CD14-positive monocyte (primary cell): ENCODE results near the gene SLA2. TPM values are rescaled to one million over a fixed set of nuclear protein-coding genes. Genes with fewer than 3 reads are reported as not detected.

ENCODE experiments used
- DNase-seq, 3 donors: peaks; one replicate each; pipeline ENCODE4 v3.0.0-alpha.2; 2011 to 2022
- H2AFZ ChIP-seq: 2 replicates; pipeline ENCODE4 v1.6.0; 2012; ENCODE audit warnings: mild to moderate bottlenecking, low read depth, low read length, inconsistent platforms; ENCODE audit not compliant: insufficient read depth, poor library complexity, severe bottlenecking
- H3K27ac ChIP-seq, 2 donors: 1 replicate in 1 of 2; 2 replicates in 1 of 2; pipeline ENCODE4 v1.5.1; 2012 to 2013; ENCODE audit warnings: low read length in 2 of 2, control low read depth in 1 of 2, inconsistent platforms in 1 of 2, low read depth in 1 of 2, mild to moderate bottlenecking in 1 of 2
- H3K27me3 ChIP-seq, 2 donors: one replicate each; pipeline versions ENCODE4 v1.6.0 to v1.6.1; 2011 to 2013; ENCODE audit warnings: low read length in 2 of 2; ENCODE audit not compliant: control insufficient read depth in 2 of 2, insufficient read depth in 2 of 2
- H3K36me3 ChIP-seq, 2 donors: replicated peaks in 1 of 2; 1 replicate in 1 of 2; 2 replicates in 1 of 2; pipeline versions ENCODE4 v1.5.1 to v1.6.1; 2012 to 2013; ENCODE audit warnings: low read length in 2 of 2, control low read depth in 1 of 2, inconsistent platforms in 1 of 2, mild to moderate bottlenecking in 1 of 2; ENCODE audit not compliant: insufficient read depth in 2 of 2, control insufficient read depth in 1 of 2
- H3K4me1 ChIP-seq, 2 donors: 1 replicate in 1 of 2; 2 replicates in 1 of 2; pipeline versions ENCODE4 v1.5.1 to v1.6.1; 2012 to 2013; ENCODE audit warnings: low read length in 2 of 2, control low read depth in 1 of 2, inconsistent platforms in 1 of 2, mild to moderate bottlenecking in 1 of 2, moderate library complexity in 1 of 2; ENCODE audit not compliant: insufficient read depth in 2 of 2, control insufficient read depth in 1 of 2
- H3K4me2 ChIP-seq: replicated peaks from 2 replicates; pipeline ENCODE3; 2012; ENCODE audit warnings: low read length, moderate library complexity, mild to moderate bottlenecking; ENCODE audit not compliant: poor library complexity, severe bottlenecking; ENCODE audit errors: extremely low read depth
- H3K4me3 ChIP-seq, 3 experiments: fragments of 200-600 bp in 1 of 3; sonication (generic) in 1 of 3; replicated peaks in 1 of 3; 1 replicate in 2 of 3; 2 replicates in 1 of 3; pipeline ENCODE4 v1.5.1; 2011 to 2013; ENCODE audit warnings: low read length in 3 of 3, mild to moderate bottlenecking in 3 of 3, control low read depth in 2 of 3, low read depth in 2 of 3, inconsistent platforms in 1 of 3, moderate library complexity in 1 of 3
- H3K79me2 ChIP-seq: 2 replicates; pipeline ENCODE4 v1.6.0; 2012; ENCODE audit warnings: mild to moderate bottlenecking, control low read depth, inconsistent platforms, low read length, moderate library complexity; ENCODE audit not compliant: insufficient read depth
- H3K9ac ChIP-seq: 2 replicates; pipeline ENCODE4 v1.6.0; 2017; ENCODE audit warnings: low read length, mild to moderate bottlenecking; ENCODE audit not compliant: insufficient read depth, poor library complexity, severe bottlenecking
- H3K9me3 ChIP-seq, 2 donors: replicated peaks in 1 of 2; 1 replicate in 1 of 2; 2 replicates in 1 of 2; pipeline versions ENCODE4 v1.5.1 to v1.6.1; 2012 to 2013; ENCODE audit warnings: low read length in 2 of 2, control low read depth in 1 of 2; ENCODE audit not compliant: control insufficient read depth in 1 of 2, insufficient read depth in 1 of 2
- H4K20me1 ChIP-seq: 2 replicates; pipeline ENCODE4 v1.6.0; 2012; ENCODE audit warnings: mild to moderate bottlenecking, low read length, control low read depth, moderate library complexity; ENCODE audit not compliant: insufficient read depth
- H3K27ac Mint-ChIP-seq, 7 donors: one replicate each; pipeline ENCODE4 v1.8.0; 2020; ENCODE audit warnings: mild to moderate bottlenecking in 7 of 7, mixed read lengths in 7 of 7, moderate library complexity in 6 of 7, inconsistent platforms in 2 of 7
- H3K27me3 Mint-ChIP-seq, 3 donors: one replicate each; pipeline ENCODE4 v1.8.0; 2021 to 2022; ENCODE audit warnings: low read depth in 3 of 3, mild to moderate bottlenecking in 3 of 3, mixed read lengths in 3 of 3, moderate library complexity in 3 of 3, inconsistent platforms in 1 of 3
- H3K36me3 Mint-ChIP-seq, 2 donors: one replicate each; pipeline ENCODE4 v1.8.0; 2020; ENCODE audit warnings: mixed read lengths in 2 of 2, inconsistent platforms in 1 of 2, mild to moderate bottlenecking in 1 of 2
- H3K4me1 Mint-ChIP-seq: one replicate; pipeline ENCODE4 v1.8.0; 2020; ENCODE audit warnings: mild to moderate bottlenecking, mixed read lengths
- H3K4me3 Mint-ChIP-seq, 2 donors: one replicate each; pipeline ENCODE4 v1.8.0; 2020; ENCODE audit warnings: mild to moderate bottlenecking in 2 of 2, mixed read lengths in 2 of 2, moderate library complexity in 1 of 2
- H3K9me3 Mint-ChIP-seq, 7 donors: one replicate each; pipeline ENCODE4 v1.8.0; 2020 to 2022; ENCODE audit warnings: mixed read lengths in 7 of 7, mild to moderate bottlenecking in 6 of 7, moderate library complexity in 6 of 7, inconsistent platforms in 2 of 7
- WGBS: methylation state at CpG from one replicate; pipeline ENCODE4 v1.1.5; 2013; ENCODE audit warnings: missing lambda C conversion rate; ENCODE audit not compliant: insufficient coverage; 5-methylcytosine and 5-hydroxymethylcytosine counted together
- intact Hi-C, 2 donors: fragments of 100-400 bp; cut with micrococcal nuclease; formaldehyde crosslinking; loops; one replicate each; pipeline versions ENCODE4 v1.15.0 to v1.15.1; 2023
- polyA plus RNA-seq, 3 donors: library from polyadenylated mRNA; depleted of rRNA in 1 of 3; unstranded in 2 of 3; stranded (reverse) in 1 of 3; fragments of 300-500 nt in 2 of 3; fragments of >200 nt in 1 of 3; fragmentation: Illumina TruSeq in 2 of 3; gene quantifications; 1 replicate in 2 of 3; 2 replicates in 1 of 3; pipeline ENCODE4 v1.2.3, GENCODE V29; 2012 to 2021
- TF ChIP-seq, protein P1 (sequence below): fragments of 200-600 bp; IDR thresholded peaks from one replicate; pipeline ENCODE4 v1.8.0; 2022; ENCODE audit warnings: antibody characterized with exemption, mild to moderate bottlenecking

Gene SLA2
- polyA plus RNA-seq, 3 donors, result 0.16 to 0.19 (median 0.17) TPM

DNA sequence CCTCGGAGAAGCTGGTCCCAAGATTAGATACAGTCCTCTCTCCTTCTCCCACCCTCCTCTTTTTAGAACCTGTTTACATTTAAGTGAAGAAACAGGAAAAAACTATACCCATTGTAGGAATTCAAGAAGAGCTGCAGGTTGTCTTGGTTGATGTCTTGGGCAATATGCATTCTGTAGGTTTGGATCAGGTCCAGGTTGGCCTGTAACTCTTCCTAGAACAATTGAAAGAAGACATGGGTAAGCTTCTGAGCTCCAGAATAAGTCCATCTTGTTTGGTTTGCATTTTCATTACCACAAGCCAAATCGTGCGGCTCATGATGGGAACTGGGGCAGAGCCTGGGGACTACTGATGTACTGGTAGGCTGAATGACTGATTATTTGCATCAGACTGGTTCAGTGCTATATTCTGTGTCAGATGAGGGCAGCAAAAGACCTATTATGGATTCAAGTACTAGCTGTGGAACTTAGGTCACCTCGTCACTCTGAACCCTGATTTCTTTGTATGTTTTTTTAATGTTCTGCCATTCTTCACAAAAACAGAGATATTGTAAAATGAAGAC, 20.3 kb upstream of the SLA2 start:
- H3K9me3 ChIP-seq, result no peaks in the 10 kb centered on the region
- H3K9me3 Mint-ChIP-seq, result no peaks in the 10 kb centered on the region
- H3K4me1 ChIP-seq, result peaks cover 17 to 18% of the 10 kb centered on the region in 2 donors
- H3K36me3 Mint-ChIP-seq, result peaks cover 26 to 30% of the 10 kb centered on the region in 2 donors
- peaks cover 4 to 22% of the 10 kb centered on the region in 2 donors for H3K36me3 ChIP-seq
- peak in 1 of 3 donors; percentile 4 for DNase-seq
- no peaks in the 10 kb centered on the region for H3K27me3 ChIP-seq
- no peak overlapping the region for H3K4me3 Mint-ChIP-seq
- H3K27ac Mint-ChIP-seq, result no peak overlapping the region
- peaks cover 16% of the 10 kb centered on the region for H3K4me1 Mint-ChIP-seq
- H3K4me3 ChIP-seq, result no peak overlapping the region
- no peaks in the 10 kb centered on the region for H4K20me1 ChIP-seq
- no peak overlapping the region for H3K4me2 ChIP-seq
- H2AFZ ChIP-seq, result no peak overlapping the region
- intact Hi-C loops, result no loop called here
- WGBS, result 58% methylated on average over 2 of the region's 4 CpGs
- H3K79me2 ChIP-seq, result no peaks in the 10 kb centered on the region
- H3K9ac ChIP-seq, result no peak overlapping the region
- H3K27me3 Mint-ChIP-seq, result no peaks in the 10 kb centered on the region
- TF ChIP-seq, protein P1, sequence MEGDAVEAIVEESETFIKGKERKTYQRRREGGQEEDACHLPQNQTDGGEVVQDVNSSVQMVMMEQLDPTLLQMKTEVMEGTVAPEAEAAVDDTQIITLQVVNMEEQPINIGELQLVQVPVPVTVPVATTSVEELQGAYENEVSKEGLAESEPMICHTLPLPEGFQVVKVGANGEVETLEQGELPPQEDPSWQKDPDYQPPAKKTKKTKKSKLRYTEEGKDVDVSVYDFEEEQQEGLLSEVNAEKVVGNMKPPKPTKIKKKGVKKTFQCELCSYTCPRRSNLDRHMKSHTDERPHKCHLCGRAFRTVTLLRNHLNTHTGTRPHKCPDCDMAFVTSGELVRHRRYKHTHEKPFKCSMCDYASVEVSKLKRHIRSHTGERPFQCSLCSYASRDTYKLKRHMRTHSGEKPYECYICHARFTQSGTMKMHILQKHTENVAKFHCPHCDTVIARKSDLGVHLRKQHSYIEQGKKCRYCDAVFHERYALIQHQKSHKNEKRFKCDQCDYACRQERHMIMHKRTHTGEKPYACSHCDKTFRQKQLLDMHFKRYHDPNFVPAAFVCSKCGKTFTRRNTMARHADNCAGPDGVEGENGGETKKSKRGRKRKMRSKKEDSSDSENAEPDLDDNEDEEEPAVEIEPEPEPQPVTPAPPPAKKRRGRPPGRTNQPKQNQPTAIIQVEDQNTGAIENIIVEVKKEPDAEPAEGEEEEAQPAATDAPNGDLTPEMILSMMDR, result no peak
- H3K27ac ChIP-seq, result no peak overlapping the region

DNA sequence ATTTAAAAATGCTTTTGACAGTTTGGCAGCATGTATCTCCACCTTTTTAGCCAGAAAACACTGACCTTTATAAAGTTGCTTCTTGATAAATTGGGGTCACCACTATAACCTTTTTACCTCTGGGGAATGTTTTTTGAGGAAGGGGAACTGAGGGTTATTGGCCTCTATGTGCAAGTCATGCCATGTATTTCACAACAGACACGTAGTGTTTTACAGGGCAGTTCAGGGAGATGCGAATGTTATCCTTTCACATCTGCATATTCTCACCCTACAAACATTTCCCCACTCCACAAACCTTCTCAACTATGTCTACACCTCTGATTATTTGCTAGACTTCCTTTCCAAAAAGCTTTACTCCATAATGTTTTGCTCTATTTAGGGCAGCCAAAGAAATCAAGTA, 17.0 kb upstream of the SLA2 start:
- Histone ChIP-seq H3K4me1 (peaks cover 23 to 24% of the 10 kb centered on the region in 2 donors), H3K79me2 (no peaks in the 10 kb centered on the region), H2AFZ (no peak overlapping the region), H4K20me1 (no peaks in the 10 kb centered on the region), H3K4me2 (peak overlapping the region; percentile 40), H3K27ac (peak overlapping the region in 1 of 2 donors; percentile 72), H3K9ac (no peak overlapping the region), H3K36me3 (peaks cover 0 to 15% of the 10 kb centered on the region in 2 donors), H3K27me3 (no peaks in the 10 kb centered on the region), H3K9me3 (no peaks in the 10 kb centered on the region), H3K4me3 (no peak overlapping the region)
- intact Hi-C loops, result no loop called here
- peak; percentile 32 to 75 (median 66) for DNase-seq
- no peaks in the 10 kb centered on the region for H3K27me3 Mint-ChIP-seq
- 0% methylated on average over 1 of the region's 2 CpGs for WGBS
- peaks cover 23 to 25% of the 10 kb centered on the region in 2 donors for H3K36me3 Mint-ChIP-seq
- peaks cover 0 to 2% (median 0%) of the 10 kb centered on the region in 7 donors for H3K9me3 Mint-ChIP-seq
- peak overlapping the region; percentile 53 to 85 (median 64) for H3K27ac Mint-ChIP-seq
- H3K4me1 Mint-ChIP-seq, result peaks cover 23% of the 10 kb centered on the region
- no peak overlapping the region for H3K4me3 Mint-ChIP-seq
- TF ChIP-seq, protein P1, result no peak
